HG03558 (cell line): ENCODE measurements around the gene P4HA2.
A peak's percentile ranks its signal among the peaks of the same experiment; 100 is the strongest.

ENCODE experiments used
- ATAC-seq: cut with Tn5 transposase; IDR thresholded peaks from one replicate; pipeline ENCODE4 v1.9.1; 2021; ENCODE audit warnings: moderate number of reproducible peaks; ENCODE audit not compliant: unreplicated experiment; ENCODE audit errors: extremely low read depth

The P4HA2 gene

GRCh38 chr5:132228241-132229035 is 785 bp upstream of the P4HA2 start:
- no peak for ATAC-seq

GRCh38 chr5:132227235-132227484 is 493 bp downstream of the P4HA2 start:
- ATAC-seq, result no peak

GRCh38 chr5:132226516-132227234 is 978 bp downstream of the P4HA2 start:
- no peak for ATAC-seq

- no peak for ATAC-seq
Observed at GRCh38 chr5:132225165-132226032, 2.3 kb downstream of the P4HA2 start.

GRCh38 chr5:132224716-132225115 is 2.9 kb downstream of the P4HA2 start:
- ATAC-seq, result no peak

- no peak for ATAC-seq
Observed at GRCh38 chr5:132223861-132224260, 3.8 kb downstream of the P4HA2 start.

- ATAC-seq, result peak; percentile 79
Observed at GRCh38 chr5:132222649-132223038, 5.0 kb downstream of the P4HA2 start.

- no peak for ATAC-seq
Observed at GRCh38 chr5:132221781-132222648, 5.6 kb downstream of the P4HA2 start.

GRCh38 chr5:132220491-132220890 is 7.2 kb downstream of the P4HA2 start:
- ATAC-seq, result no peak

GRCh38 chr5:132219981-132220380 is 7.7 kb downstream of the P4HA2 start:
- no peak for ATAC-seq

GRCh38 chr5:132219289-132219970 is 8.2 kb downstream of the P4HA2 start:
- no peak for ATAC-seq

GRCh38 chr5:132218321-132218720 is 9.3 kb downstream of the P4HA2 start:
- no peak for ATAC-seq

- ATAC-seq, result no peak
Observed at GRCh38 chr5:132215329-132215728, 12.3 kb downstream of the P4HA2 start.

GRCh38 chr5:132214491-132214890 is 13.2 kb downstream of the P4HA2 start:
- ATAC-seq, result no peak

GRCh38 chr5:132213666-132214065 is 14.0 kb downstream of the P4HA2 start:
- ATAC-seq, result no peak

- no peak for ATAC-seq
Observed at GRCh38 chr5:132211787-132212186, 15.9 kb downstream of the P4HA2 start.

GRCh38 chr5:132210944-132211343 is 16.7 kb downstream of the P4HA2 start:
- ATAC-seq, result no peak

GRCh38 chr5:132209901-132210545 is 17.6 kb downstream of the P4HA2 start:
- no peak for ATAC-seq

- no peak for ATAC-seq
Observed at GRCh38 chr5:132209131-132209530, 18.5 kb downstream of the P4HA2 start.
